Left ventricle myocardium inferior (tissue), 1 donor: ENCODE data around the gene TMCO6. TPM values are rescaled to one million over a fixed set of nuclear protein-coding genes. Genes with fewer than 3 reads are reported as not detected.
"Not testable (repeated sequence)": the region's sequence is repeated elsewhere in the genome, so short reads cannot be mapped to it uniquely, and the experiment has no call there.

ENCODE experiments used
- DNase-seq: peaks from one replicate; pipeline ENCODE4 v3.0.0-alpha.2; 2020
- H3K27ac ChIP-seq: fragments of 200-600 bp; replicated peaks from 2 replicates; pipeline ENCODE4 v1.8.0; 2021
- H3K27me3 ChIP-seq: fragments of 200-600 bp; 2 replicates; pipeline ENCODE4 v1.8.0; 2021; ENCODE audit warnings: low read depth
- H3K36me3 ChIP-seq: fragments of 200-600 bp; 2 replicates; pipeline ENCODE4 v1.8.0; 2021
- H3K4me1 ChIP-seq: fragments of 200-600 bp; 2 replicates; pipeline ENCODE4 v1.8.0; 2021
- H3K4me3 ChIP-seq: fragments of 200-600 bp; 2 replicates; pipeline ENCODE4 v1.8.0; 2021; ENCODE audit warnings: mild to moderate bottlenecking, moderate library complexity
- H3K9me3 ChIP-seq: fragments of 200-600 bp; replicated peaks from 2 replicates; pipeline ENCODE4 v1.8.0; 2021
- CTCF ChIP-seq: fragments of 200-600 bp; IDR thresholded peaks from 2 replicates; pipeline ENCODE4 v1.8.0; 2021; ENCODE audit warnings: antibody characterized with exemption, mild to moderate bottlenecking, borderline replicate concordance
- intact Hi-C: fragments of 100-400 bp; cut with micrococcal nuclease; formaldehyde crosslinking; loops from one replicate; pipeline ENCODE4 v1.11.0; 2022
- total RNA-seq: library from RNA; stranded (reverse); fragmentation: NEBNext Ultra II Directional; extraction: Animal tissue kit (Norgen Biotek cat#: 25700); gene quantifications from one replicate; pipeline ENCODE4 v1.2.1, GENCODE V29; 2021
- donor health status: DM: no; HTN: yes; CAD: no; lungs with severe emphysema.

Gene TMCO6
- total RNA-seq, 1 donor from 2014 or later, result 2.6 TPM

GRCh38 chr5:140595538-140596300 is 43.5 kb upstream of the TMCO6 start:
- no peaks in the 10 kb centered on the region for H3K9me3 ChIP-seq
- H3K27ac ChIP-seq, result peak overlapping the region; percentile 68
- H3K27me3 ChIP-seq, result no peaks in the 10 kb centered on the region
- H3K4me3 ChIP-seq, result no peak overlapping the region
- no peak for DNase-seq
- TF ChIP-seq CTCF, result no peak
- intact Hi-C loops, result no loop called here
- peaks cover 22% of the 10 kb centered on the region for H3K4me1 ChIP-seq
- H3K36me3 ChIP-seq, result no peaks in the 10 kb centered on the region

DNA sequence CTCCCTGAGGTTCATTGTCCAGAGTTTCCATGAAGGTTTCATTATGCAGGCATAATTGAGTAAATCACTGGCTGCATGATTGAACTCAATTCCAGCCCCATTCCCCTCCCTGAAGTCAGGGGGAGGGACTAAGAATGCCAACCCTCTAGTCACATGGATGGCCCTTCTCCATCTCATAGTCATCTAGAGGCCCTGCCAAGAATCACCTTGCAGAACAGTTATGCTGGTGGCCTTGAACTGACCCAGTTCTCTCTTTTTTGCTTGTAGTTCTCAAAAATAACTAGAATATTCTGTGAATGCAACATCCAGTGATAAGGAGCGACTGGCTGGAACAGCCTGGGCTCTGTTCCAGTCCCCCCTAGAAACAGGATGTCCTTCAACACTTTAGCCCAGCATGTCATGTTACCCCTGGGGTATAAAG is 42.9 kb upstream of the TMCO6 start:
- Histone ChIP-seq H3K27me3 (no peaks in the 10 kb centered on the region), H3K4me3 (no peak overlapping the region), H3K27ac (peak overlapping the region; percentile 68), H3K9me3 (no peaks in the 10 kb centered on the region), H3K4me1 (peaks cover 22% of the 10 kb centered on the region), H3K36me3 (no peaks in the 10 kb centered on the region)
- no peak for DNase-seq
- TF ChIP-seq CTCF, result no peak
- intact Hi-C loops, result no loop called here

- no peak for TF ChIP-seq CTCF
- intact Hi-C loops, result no loop called here
- DNase-seq, result no peak
- H3K9me3 ChIP-seq, result no peaks in the 10 kb centered on the region
- H3K27ac ChIP-seq, result no peak overlapping the region
- no peaks in the 10 kb centered on the region for H3K27me3 ChIP-seq
- no peak overlapping the region for H3K4me3 ChIP-seq
- no peaks in the 10 kb centered on the region for H3K36me3 ChIP-seq
- H3K4me1 ChIP-seq, result peaks cover 22% of the 10 kb centered on the region
Observed at GRCh38 chr5:140598836-140599235, 40.4 kb upstream of the TMCO6 start.

GRCh38 chr5:140600096-140600495 is 39.2 kb upstream of the TMCO6 start:
- no peak for TF ChIP-seq CTCF
- Histone ChIP-seq H3K9me3 (no peaks in the 10 kb centered on the region), H3K4me1 (peaks cover 17% of the 10 kb centered on the region), H3K4me3 (no peak overlapping the region), H3K27ac (no peak overlapping the region), H3K36me3 (no peaks in the 10 kb centered on the region), H3K27me3 (no peaks in the 10 kb centered on the region)
- intact Hi-C loops, result no loop called here
- no peak for DNase-seq

DNA sequence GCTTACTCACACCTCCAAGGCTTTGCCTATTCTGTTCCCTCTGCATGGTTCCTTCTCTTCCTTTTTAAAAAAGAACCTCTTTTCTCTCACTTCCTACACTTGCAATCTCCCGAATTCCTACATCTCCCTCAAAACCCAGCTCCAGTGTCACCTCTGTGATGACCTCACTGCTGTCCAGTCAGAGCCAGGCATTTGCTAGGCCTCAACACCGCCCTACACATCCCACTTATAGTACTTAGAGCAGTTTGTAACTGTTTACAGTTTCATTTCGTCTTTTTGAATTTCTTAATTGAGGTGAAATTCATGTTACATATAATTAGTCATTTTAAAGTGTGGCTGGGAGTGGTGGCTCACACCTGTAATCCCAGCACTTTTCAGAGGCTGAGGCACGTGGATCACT is 37.1 kb upstream of the TMCO6 start:
- Histone ChIP-seq H3K4me1 (no peaks in the 10 kb centered on the region), H3K4me3 (no peak overlapping the region), H3K9me3 (no peaks in the 10 kb centered on the region), H3K36me3 (no peaks in the 10 kb centered on the region), H3K27ac (peak overlapping the region; percentile 38), H3K27me3 (no peaks in the 10 kb centered on the region)
- no peak for TF ChIP-seq CTCF
- intact Hi-C loops, result no loop called here
- no peak for DNase-seq

- H3K9me3 ChIP-seq, H3K27me3 ChIP-seq, H3K4me1 ChIP-seq, H3K27ac ChIP-seq, H3K36me3 ChIP-seq, intact Hi-C loops, DNase-seq, H3K4me3 ChIP-seq: not testable (repeated sequence)
Observed at GRCh38 chr5:140603446-140603698, 35.9 kb upstream of the TMCO6 start.
